SH-SY5Y (cell line): ENCODE measurements around the gene SLC35A2.

Experiments used
- GATA2 ChIP-seq: IDR thresholded peaks from 2 replicates; pipeline ENCODE4 v1.6.1; 2011; ENCODE audit warnings: mild to moderate bottlenecking, low read depth, low read length
- GATA3 ChIP-seq: IDR thresholded peaks from 2 replicates; pipeline ENCODE4 v1.6.1; 2011; ENCODE audit warnings: low read depth, mild to moderate bottlenecking, low read length, moderate library complexity

DNA sequence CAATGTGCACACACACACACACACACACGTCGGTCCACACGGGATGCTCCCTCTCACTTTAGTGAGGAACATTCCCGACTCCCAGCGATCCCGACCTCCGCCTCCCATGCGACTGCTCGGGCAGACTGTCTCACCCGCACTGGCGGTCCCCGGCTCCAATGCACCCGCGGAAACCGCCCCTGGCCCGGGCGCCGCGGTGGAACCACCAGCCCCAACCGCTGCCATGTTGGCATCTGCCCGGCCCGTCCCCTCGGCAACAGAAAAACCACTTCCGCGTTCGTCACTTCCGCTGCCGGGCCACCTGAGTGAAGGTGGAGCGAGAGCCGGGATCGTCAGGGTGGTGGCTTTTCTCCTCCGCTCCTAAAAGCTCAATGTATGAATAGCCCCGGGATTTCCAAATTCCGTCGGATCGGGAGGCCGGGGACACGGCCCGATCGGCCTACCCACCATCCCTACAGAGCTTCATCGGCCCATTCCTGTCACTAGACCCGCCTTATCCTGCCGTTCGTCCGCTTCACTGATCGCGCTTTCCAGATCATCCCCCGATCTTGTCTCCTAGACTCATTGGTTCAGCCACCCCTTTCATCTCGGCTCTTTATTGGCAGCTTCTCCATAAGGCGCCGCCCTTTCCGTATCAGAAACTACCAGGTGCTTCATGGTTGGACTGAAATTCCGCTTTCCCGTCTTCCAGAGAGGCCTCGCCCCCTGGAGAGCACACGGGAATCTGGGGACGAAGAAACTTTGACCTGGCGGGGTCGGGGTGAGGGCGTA lies at the start of gene SLC35A2:
- TF ChIP-seq GATA3 (no peak), GATA2 (peak; percentile 73)
